ENCODE data around the gene ACER2. TPM values are rescaled to one million over a fixed set of nuclear protein-coding genes. Genes with fewer than 3 reads are reported as not detected.

The ACER2 gene
- total RNA-seq, 4 donors from 2014 or later = 3.5 to 4.2 (median 4.0) TPM

DNA sequence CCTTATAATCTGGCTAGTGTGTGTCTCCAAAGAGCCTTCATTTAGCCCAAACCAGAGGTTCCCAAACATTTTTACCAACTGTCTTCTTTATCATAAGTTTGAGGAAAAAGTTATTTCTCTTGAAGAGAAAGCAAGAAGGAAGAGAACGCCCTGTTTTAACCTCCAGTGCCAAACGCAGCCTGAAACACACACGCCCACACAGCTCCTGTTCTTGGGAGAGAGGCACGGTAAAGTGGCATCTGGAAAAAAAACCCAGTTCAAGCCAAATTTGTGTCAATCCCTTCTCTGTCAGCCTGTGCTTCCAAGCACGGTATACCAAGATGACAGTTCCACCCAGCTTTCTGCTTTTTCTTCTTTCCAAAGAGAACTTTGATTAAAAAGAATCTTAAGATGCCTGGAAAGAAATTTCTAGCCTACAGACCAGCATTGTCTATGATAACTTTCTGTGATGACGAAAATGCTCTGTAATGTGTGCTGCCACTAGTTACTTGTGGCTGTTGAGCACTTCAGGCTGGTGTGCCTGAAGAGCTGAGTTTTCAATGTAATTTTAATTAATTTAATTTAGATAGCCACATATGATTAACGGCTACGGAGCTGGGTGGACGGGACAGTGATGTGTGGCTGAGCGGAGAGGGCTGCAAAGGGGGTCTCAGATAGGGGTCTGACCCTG lies 62.3 kb downstream of the ACER2 start:
- TF ChIP-seq POLR2A (IDR thresholded peaks at IDR 0.05) = no peak
- TF ChIP-seq, protein P1, sequence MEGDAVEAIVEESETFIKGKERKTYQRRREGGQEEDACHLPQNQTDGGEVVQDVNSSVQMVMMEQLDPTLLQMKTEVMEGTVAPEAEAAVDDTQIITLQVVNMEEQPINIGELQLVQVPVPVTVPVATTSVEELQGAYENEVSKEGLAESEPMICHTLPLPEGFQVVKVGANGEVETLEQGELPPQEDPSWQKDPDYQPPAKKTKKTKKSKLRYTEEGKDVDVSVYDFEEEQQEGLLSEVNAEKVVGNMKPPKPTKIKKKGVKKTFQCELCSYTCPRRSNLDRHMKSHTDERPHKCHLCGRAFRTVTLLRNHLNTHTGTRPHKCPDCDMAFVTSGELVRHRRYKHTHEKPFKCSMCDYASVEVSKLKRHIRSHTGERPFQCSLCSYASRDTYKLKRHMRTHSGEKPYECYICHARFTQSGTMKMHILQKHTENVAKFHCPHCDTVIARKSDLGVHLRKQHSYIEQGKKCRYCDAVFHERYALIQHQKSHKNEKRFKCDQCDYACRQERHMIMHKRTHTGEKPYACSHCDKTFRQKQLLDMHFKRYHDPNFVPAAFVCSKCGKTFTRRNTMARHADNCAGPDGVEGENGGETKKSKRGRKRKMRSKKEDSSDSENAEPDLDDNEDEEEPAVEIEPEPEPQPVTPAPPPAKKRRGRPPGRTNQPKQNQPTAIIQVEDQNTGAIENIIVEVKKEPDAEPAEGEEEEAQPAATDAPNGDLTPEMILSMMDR (IDR thresholded peaks at IDR 0.05) = no peak
- Histone ChIP-seq H3K27ac (no peak overlapping the region), H3K4me3 (no peak overlapping the region), H3K36me3 (no peaks in the 10 kb centered on the region), H3K4me1 (peaks cover 0 to 7% (median 0%) of the 10 kb centered on the region in 4 donors), H3K9me3 (no peaks in the 10 kb centered on the region), H3K27me3 (no peaks in the 10 kb centered on the region)
- DNase-seq = no peak

DNA sequence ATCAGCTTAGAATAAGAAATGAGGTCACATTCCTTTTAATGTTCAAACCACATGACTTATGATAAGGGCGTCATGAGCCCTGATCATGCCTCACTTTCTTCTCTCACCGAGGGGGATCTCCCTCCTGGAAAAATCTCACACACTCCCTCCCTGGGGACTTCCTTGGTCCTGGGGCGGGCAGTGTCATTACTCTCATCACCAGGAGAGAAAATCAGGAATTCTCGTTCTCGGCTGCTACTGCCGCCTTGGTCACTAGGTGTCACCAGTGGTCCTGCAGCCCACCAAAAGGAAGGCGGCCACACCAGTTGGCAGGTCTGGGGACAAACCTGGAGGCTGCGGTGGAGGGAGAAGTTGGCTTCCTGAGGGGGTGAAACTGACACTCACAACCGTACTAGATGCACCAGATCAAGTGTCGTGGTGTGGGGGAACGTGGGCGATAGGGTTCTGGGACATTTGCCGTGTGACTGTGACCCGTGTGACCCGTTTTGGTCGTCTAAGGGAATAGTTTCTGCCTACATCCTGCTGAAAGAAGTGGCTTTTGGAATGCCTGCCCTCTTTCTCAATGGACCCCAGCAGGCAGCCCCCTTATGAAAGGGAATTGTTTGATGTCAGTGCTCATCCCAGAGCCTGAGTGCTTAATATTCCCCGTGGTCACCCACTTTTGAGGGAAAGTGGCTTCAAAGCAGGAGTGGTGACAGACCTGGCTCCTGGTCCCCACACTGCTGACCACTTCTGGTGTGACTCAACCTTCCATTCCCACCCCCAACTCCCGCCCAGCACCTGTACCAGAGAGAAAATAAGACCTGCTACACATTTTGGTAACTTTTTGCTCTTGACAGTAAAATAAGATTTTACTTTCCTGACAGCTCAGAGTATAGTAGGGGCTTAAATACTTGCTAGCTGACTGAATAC lies 63.2 kb downstream of the ACER2 start:
- H3K9me3 ChIP-seq = no peaks in the 10 kb centered on the region
- DNase-seq = peak; percentile 43 to 67 (median 57)
- peak overlapping the region in 1 of 4 donors; percentile 24 for H3K4me3 ChIP-seq
- peaks cover 0 to 7% (median 0%) of the 10 kb centered on the region in 4 donors for H3K4me1 ChIP-seq
- H3K27ac ChIP-seq = no peak overlapping the region
- H3K27me3 ChIP-seq = no peaks in the 10 kb centered on the region
- TF ChIP-seq, protein P1 (IDR thresholded peaks at IDR 0.05) = peak; percentile 40 to 67 (median 52)
- TF ChIP-seq POLR2A (IDR thresholded peaks at IDR 0.05) = no peak
- no peaks in the 10 kb centered on the region for H3K36me3 ChIP-seq

DNA sequence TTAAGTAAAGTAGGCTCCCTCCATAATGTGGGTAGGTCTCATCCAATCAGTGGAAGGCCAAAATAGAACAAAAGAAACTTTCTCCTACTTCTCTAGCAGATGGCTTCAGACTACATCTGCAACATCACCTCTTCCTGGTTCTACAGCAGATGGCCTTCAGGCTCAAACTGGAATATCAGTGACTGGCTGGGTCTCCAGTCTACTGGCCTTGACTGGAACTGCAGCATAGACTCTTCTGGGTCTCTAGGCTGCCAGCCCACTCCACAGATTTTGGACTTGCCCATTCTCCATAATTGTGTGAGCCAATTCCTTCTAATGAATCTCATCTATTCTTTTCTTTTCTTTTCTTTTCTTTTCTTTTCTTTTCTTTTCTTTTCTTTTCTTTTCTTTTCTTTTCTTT lies 64.8 kb downstream of the ACER2 start:
- TF ChIP-seq, protein P1 (IDR thresholded peaks at IDR 0.05) = no peak
- no peak for TF ChIP-seq POLR2A (IDR thresholded peaks at IDR 0.05)
- H3K4me3 ChIP-seq = no peak overlapping the region
- H3K27ac ChIP-seq = no peak overlapping the region
- no peaks in the 10 kb centered on the region for H3K27me3 ChIP-seq
- DNase-seq = no peak
- peaks cover 0 to 7% (median 0%) of the 10 kb centered on the region in 4 donors for H3K4me1 ChIP-seq
- H3K36me3 ChIP-seq = no peaks in the 10 kb centered on the region
- no peaks in the 10 kb centered on the region for H3K9me3 ChIP-seq

DNA sequence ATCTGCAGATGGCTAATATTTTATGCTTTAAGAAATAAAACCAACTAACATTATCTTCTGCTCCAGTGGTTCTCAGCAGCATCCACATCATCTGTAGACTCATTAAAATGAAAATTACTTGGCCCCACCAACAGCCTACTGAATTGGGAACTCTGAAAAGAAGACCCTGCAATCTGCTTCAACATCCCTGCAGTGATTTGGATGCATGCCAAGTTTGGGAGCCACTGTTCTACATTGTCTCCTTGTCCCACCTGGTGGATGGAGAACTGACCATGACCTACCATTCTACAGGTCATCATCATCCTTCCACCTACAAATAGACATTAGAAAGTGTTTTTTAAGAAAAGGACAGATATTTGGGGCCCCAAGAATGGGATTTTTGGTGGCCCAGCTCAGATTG lies 71.1 kb downstream of the ACER2 start:
- H3K4me1 ChIP-seq = no peaks in the 10 kb centered on the region
- no peaks in the 10 kb centered on the region for H3K36me3 ChIP-seq
- no peak overlapping the region for H3K4me3 ChIP-seq
- H3K27ac ChIP-seq = no peak overlapping the region
- no peak for TF ChIP-seq POLR2A (IDR thresholded peaks at IDR 0.05)
- TF ChIP-seq, protein P1 (IDR thresholded peaks at IDR 0.05) = no peak
- no peak for DNase-seq
- H3K27me3 ChIP-seq = no peaks in the 10 kb centered on the region
- H3K9me3 ChIP-seq = no peaks in the 10 kb centered on the region

DNA sequence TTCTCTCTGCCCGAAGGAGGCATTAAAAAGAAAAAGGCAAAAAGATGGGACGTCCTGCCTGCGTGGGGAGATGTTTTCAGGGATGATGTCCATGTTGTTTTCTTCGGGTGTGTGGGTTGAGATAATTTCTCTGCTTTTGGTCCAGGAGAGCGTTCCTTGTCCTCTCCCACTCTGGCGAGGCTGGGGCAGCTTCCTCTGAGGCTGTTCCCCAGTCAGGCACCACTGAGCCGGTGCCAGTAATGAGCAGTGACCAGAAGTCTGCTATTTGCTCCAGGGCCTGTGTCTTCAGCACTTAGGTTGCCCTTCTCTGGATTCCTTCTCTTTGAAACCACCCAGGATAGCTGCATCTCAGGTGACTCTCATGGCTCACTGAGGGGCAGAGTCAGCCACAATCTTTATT lies 71.5 kb downstream of the ACER2 start:
- no peaks in the 10 kb centered on the region for H3K9me3 ChIP-seq
- H3K36me3 ChIP-seq = no peaks in the 10 kb centered on the region

More for the DNA sequence above, 71.5 kb downstream of the ACER2 start:
- Histone ChIP-seq H3K4me3 (no peak overlapping the region), H3K4me1 (no peaks in the 10 kb centered on the region), H3K27ac (no peak overlapping the region), H3K27me3 (no peaks in the 10 kb centered on the region)
- no peak for DNase-seq
- no peak for TF ChIP-seq POLR2A (IDR thresholded peaks at IDR 0.05)
- TF ChIP-seq, protein P1 (IDR thresholded peaks at IDR 0.05) = no peak

All from Peyer's patch (tissue), 4 donors.